Measurements from ENCODE around the gene TMEM52.

DNA sequence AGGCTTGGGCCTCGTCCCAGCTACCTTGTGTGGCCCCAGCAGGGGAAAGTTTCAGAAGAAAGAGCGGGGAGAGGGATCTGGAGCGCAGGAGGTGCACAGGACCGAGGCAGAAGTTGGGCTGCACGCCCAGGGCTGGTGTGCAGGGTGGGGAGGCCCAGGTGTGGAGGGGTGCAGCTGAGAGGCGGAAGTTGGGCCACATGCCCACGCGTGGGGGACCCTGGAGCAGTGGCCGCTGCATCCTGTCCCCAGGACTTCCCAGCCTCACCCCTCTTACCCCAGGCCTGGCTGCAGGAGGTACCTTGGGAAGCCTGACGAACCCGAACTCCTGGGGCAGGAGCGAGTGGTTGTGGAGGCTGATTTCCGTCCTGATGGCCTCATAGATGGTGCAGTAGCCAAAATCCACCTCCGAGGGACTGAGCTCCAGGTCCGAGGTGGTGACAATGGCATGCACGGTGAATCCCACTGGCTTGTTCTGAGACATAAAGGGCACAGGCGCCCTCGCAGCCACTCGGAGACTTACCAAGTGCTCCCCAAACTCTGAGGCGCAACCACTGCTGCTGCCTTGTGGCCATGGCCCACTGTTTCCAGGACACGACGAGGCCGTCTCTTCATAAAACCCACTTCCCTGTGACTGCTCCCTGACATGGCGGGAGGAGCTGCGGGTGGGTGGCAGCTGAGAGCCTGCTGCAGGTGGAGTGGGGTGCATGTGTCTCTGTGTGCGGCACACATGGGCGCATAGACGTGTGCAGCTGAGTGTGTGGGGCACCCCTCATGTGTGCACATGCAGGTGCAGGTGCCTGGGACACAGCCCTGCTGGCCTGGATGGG is 20.4 kb upstream of the TMEM52 start:
- TF ChIP-seq, protein P1, sequence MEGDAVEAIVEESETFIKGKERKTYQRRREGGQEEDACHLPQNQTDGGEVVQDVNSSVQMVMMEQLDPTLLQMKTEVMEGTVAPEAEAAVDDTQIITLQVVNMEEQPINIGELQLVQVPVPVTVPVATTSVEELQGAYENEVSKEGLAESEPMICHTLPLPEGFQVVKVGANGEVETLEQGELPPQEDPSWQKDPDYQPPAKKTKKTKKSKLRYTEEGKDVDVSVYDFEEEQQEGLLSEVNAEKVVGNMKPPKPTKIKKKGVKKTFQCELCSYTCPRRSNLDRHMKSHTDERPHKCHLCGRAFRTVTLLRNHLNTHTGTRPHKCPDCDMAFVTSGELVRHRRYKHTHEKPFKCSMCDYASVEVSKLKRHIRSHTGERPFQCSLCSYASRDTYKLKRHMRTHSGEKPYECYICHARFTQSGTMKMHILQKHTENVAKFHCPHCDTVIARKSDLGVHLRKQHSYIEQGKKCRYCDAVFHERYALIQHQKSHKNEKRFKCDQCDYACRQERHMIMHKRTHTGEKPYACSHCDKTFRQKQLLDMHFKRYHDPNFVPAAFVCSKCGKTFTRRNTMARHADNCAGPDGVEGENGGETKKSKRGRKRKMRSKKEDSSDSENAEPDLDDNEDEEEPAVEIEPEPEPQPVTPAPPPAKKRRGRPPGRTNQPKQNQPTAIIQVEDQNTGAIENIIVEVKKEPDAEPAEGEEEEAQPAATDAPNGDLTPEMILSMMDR (conservative IDR thresholded peaks at IDR 0.05; ENCODE audit: low read depth, low read length): no peak
- TF ChIP-seq EZH2 (IDR thresholded peaks at IDR 0.05; ENCODE audit: borderline replicate concordance, low read depth, low read length, poor library complexity, severe bottlenecking): no peak

Measured in A673 (cell line).